CD4-positive, alpha-beta T cell treated with Interleukin-12 subunit alpha and Interleukin-12 subunit beta, for 1 hour (primary cell): ENCODE results near the gene PCAT7.

ENCODE experiments used
- DNase-seq: peaks from one replicate; pipeline ENCODE4 v3.0.0-alpha.2; 2020

The PCAT7 gene

DNA sequence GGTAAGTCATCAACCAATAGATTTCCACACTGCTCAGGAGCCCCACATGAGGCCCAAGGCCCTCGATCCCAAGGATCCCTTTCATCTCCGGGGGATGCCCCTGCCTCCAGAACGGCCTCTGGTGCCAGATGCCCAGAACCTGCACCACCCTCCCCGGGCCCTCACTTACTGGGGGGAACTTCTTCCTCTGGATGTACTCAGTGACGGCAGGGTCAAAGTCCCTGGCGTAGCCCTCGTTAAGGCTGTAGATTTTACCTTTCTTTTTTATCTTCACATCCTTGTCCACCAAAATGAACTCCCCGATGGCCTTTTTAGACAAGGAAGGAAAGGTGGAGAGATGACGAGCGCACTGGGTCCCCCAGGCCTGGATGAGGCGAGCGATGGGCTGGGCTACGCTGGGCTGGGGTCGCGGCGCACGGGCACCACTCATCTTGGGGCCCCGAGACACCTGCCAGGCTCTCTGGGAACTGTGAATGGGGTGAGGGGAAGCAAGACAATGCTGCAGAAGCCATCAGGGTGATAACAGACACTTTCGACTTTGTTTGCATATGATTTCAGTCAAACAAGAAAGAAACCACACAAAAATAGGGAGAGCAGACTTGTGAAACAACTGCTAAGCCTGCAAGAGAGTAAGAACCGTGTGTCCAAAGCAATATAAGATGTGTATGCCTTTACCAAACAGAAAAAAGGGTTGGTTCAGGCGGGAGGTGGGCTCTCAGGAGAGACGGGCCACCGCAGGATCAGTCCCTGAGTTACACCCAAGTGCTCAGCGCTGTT lies 52.0 kb downstream of the PCAT7 start:
- DNase-seq = no peak

DNA sequence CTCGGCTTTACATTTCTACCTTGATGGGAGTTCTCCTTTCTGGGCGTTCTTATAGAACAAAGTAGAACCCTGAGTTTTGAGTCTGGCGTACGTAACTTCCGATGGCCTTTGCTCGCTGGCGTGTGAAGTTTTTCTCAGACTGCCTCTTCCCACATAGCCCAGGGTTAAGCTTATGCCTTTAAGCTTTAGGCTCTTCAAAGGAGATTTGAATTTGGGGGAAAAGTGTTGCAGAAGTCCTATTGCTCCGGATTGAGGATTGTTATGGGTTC lies 52.5 kb downstream of the PCAT7 start:
- DNase-seq = no peak

DNA sequence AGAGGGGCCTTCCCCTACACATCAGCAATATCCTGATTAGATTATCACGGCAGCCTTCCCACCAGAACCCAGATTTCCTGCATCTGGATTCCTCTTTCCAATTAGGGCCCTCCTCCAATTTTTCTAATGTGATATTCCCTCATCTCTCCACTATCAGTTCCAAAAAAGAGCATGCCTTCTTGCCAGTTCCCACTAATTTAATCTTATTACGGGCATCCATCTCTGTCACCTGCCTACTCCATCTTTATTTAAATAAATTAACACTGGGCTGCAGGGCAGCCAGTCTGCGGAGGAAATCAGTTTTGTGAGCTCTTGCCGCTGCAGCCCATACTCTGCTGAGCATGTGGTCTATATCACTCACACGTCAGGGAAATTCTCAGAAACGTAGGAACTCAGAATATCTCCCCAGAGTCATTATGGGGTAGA lies 55.3 kb downstream of the PCAT7 start:
- DNase-seq = no peak

DNA sequence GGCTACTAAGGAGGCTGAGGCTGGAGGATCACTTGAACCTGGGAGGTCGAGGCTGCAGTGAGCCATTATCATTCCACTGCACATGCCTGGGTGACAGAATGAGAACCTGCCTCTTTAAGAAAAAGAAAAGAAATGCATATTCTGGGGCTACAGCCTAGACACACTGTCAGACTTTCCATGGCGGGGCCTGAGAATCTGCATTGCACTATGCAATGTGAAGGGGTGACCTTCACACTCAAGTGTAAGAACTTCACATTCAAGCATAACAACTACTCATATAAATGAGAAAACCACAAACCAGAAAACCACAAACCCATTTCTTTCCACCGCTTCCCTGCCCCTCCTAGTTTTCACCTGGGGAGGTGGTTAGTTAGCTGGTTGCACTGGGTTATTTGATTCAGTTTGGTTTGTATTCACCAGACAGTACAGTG lies 56.8 kb downstream of the PCAT7 start:
- no peak for DNase-seq

DNA sequence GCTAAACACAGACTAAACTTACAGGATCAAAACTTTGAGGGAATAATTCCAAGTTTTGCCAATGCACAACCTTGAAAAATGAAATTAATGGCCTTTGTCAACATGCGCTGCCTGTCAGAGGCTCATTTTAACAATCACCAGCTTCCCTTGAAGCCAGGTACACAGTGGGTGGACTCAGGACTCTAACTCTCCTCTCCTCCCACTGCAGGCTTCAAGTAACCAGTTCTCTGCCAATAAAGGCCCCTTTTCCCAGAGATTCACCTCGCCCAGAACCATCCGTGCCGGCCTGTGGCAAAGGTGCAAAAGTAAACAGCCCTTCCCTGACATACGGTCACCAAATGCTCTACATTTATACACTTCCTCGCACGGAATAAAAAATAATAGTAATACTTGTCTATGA lies 57.2 kb downstream of the PCAT7 start:
- DNase-seq = no peak

DNA sequence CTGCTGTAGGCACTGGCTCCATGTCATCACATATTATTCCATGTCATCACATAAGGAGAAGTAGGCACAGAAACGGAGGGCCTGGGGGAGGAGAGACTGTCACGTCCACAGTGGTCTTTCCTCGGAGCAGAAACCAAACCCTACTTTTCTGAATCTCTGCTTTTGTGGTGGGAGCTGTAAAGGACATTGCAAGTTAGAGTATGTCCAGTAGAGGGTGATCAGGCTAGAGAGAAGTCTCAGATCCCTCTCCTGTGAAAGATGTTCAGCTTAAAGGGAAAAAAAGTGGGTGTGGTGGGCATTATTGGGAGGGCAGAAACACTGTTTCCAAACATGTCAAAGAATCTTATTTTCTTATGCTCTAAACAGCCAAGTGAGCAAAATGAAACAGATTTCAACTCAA lies 58.1 kb downstream of the PCAT7 start:
- DNase-seq = no peak

DNA sequence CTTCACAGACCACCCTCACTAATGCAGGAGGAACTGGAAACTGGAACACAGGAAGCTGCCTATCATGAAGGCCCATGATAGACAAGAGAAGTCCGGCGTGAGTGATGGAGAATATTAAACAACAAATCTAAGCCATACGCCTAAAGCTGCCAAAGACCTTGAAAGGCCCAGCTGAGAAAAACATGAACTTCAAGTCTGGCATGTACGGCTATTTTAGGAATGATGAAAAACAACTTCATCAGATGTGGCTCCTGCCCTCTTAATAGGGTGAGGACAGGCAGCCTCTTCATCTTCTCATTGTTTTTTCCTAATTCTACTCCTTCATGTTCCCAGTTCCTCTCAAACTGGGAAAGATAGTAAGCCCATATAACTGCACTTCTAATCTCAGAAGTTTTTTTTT lies 64.1 kb downstream of the PCAT7 start:
- no peak for DNase-seq
